Gastrocnemius medialis (tissue), 4 donors: ENCODE results near the gene MICALL2. TPM values are rescaled to one million over a fixed set of nuclear protein-coding genes. Genes with fewer than 3 reads are reported as not detected.

Source experiments
- ATAC-seq, 2 donors: fragments of 150-250 bp; one replicate each; pipeline ENCODE4 v1.9.1; 2016
- DNase-seq, 2 donors: peaks; one replicate each; pipeline ENCODE4 v3.0.0-alpha.2; 2019
- H3K27ac ChIP-seq, 4 donors: fragments of 200-600 bp; sonication (generic); 1 replicate in 1 of 4; 2 replicates in 3 of 4; pipeline ENCODE4 v1.5.1; 2016 to 2018; ENCODE audit warnings: mild to moderate bottlenecking in 2 of 4, moderate library complexity in 1 of 4
- H3K27me3 ChIP-seq, 3 donors: fragments of 200-600 bp; sonication (generic) in 2 of 3; 1 replicate in 1 of 3; 2 replicates in 2 of 3; pipeline versions ENCODE4 v1.5.1 to v1.6.0; 2016 to 2019; ENCODE audit warnings: mild to moderate bottlenecking in 1 of 3, moderate library complexity in 1 of 3
- H3K36me3 ChIP-seq, 2 donors: fragments of 200-600 bp; sonication (generic) in 1 of 2; one replicate each; pipeline ENCODE4 v1.5.1; 2017 to 2018
- H3K4me1 ChIP-seq, 2 donors: fragments of 200-600 bp; sonication (generic) in 1 of 2; one replicate each; pipeline ENCODE4 v1.5.1; 2016 to 2017; ENCODE audit warnings: mild to moderate bottlenecking in 2 of 2
- H3K4me3 ChIP-seq, 4 donors: fragments of 200-600 bp; sonication (generic) in 3 of 4; 1 replicate in 1 of 4; 2 replicates in 3 of 4; pipeline ENCODE4 v1.5.1; 2016 to 2019; ENCODE audit warnings: mild to moderate bottlenecking in 2 of 4
- H3K9me3 ChIP-seq, 3 donors: fragments of 200-600 bp; sonication (generic) in 2 of 3; 1 replicate in 1 of 3; 2 replicates in 2 of 3; pipeline ENCODE4 v1.5.1; 2016 to 2019
- POLR2A ChIP-seq, 2 donors: fragments of 450-650 bp; IDR thresholded peaks; one replicate each; pipeline ENCODE4 v1.6.1; 2017; ENCODE audit warnings: antibody characterized with exemption in 2 of 2, mild to moderate bottlenecking in 2 of 2, moderate library complexity in 2 of 2
- in situ Hi-C, 4 donors: fragments of 200-750 bp; cut with MboI; loops; one replicate each; pipeline versions ENCODE4 v1.15.0 to v1.8.0; 2017; ENCODE audit warnings: low sequenced_read_pairs in 4 of 4
- intact Hi-C: fragments of 100-400 bp; cut with DNase I; formaldehyde crosslinking; loops from one replicate; pipeline ENCODE4 v1.15.1; 2023; ENCODE audit warnings: low total_unique reads
- total RNA-seq, 4 donors: library from RNA; depleted of rRNA; stranded (reverse); fragments of >200 nt; gene quantifications; one replicate each; pipeline versions ENCODE4 v1.1.0 to v1.2.3, GENCODE V29; 2016
- TF ChIP-seq, protein P1 (sequence below), 5 experiments: fragments of 450-650 bp in 3 of 5; fragments of 200-600 bp in 2 of 5; sonication (generic) in 2 of 5; IDR thresholded peaks in 4 of 5; conservative IDR thresholded peaks in 1 of 5; 1 replicate in 4 of 5; 2 replicates in 1 of 5; pipeline ENCODE4 v1.5.1; 2016 to 2019; ENCODE audit warnings: antibody characterized with exemption in 5 of 5, mild to moderate bottlenecking in 3 of 5, moderate library complexity in 3 of 5

Gene MICALL2
- total RNA-seq, 4 donors from 2014 or later: 1.6 to 4.8 (median 2.4) TPM

DNA sequence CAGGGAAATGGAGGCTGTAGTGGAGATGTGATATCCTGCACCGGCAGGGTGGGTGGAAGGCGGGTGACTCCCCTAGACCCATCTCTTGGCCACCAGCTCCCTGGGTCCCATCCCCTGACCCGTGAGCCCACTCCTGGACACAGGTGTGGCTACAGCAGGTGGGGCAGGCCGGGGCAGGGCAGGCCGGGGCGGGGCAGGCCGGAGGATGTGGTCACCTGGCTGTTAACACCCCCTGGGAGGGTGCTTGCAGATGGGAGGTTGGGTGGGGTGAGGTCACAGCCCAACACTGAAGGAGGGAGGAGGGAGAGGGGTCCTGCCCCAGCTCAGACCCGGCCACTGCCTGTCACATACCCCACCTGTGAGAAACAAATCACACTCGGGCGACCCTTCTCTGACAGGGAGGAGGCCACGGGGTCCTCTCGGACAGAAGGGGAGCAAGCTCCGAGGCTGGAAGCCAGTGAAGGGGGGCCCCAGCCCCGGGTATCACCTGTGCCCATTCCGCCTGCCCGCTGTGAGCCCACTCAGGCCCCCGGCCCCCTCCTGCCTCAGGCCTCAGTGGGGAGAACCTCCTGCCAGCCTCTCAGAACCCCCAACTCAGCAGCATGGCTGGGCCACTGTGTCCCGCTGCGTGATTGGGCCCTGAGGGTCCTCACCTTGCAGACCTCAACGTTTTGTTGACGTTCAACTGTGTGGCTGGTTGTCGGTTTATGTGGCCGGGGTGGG lies 74.0 kb downstream of the MICALL2 start:
- DNase-seq (no peak), ATAC-seq (no peak)
- no peaks in the 10 kb centered on the region for H3K4me1 ChIP-seq
- H3K27me3 ChIP-seq: peaks cover 39 to 46% (median 45%) of the 10 kb centered on the region in 3 donors
- no peak overlapping the region for H3K27ac ChIP-seq
- no peak overlapping the region for H3K4me3 ChIP-seq
- in situ Hi-C loops (no loop called here), intact Hi-C loops (no loop called here)
- H3K9me3 ChIP-seq: no peaks in the 10 kb centered on the region
- TF ChIP-seq, protein P1, sequence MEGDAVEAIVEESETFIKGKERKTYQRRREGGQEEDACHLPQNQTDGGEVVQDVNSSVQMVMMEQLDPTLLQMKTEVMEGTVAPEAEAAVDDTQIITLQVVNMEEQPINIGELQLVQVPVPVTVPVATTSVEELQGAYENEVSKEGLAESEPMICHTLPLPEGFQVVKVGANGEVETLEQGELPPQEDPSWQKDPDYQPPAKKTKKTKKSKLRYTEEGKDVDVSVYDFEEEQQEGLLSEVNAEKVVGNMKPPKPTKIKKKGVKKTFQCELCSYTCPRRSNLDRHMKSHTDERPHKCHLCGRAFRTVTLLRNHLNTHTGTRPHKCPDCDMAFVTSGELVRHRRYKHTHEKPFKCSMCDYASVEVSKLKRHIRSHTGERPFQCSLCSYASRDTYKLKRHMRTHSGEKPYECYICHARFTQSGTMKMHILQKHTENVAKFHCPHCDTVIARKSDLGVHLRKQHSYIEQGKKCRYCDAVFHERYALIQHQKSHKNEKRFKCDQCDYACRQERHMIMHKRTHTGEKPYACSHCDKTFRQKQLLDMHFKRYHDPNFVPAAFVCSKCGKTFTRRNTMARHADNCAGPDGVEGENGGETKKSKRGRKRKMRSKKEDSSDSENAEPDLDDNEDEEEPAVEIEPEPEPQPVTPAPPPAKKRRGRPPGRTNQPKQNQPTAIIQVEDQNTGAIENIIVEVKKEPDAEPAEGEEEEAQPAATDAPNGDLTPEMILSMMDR (IDR thresholded peaks at IDR 0.05 in 4 of 5, conservative IDR thresholded peaks at IDR 0.05 in 1 of 5): no peak
- TF ChIP-seq POLR2A (IDR thresholded peaks at IDR 0.05): no peak
- no peaks in the 10 kb centered on the region for H3K36me3 ChIP-seq

Other genes with a start within 250 kb of the MICALL2 start
- not detected for gene UNCX, start 226.6 kb downstream of the MICALL2 start, total RNA-seq
- gene INTS1, start 44.9 kb upstream of the MICALL2 start, total RNA-seq: 100 to 1,000 TPM in 1 of 4 donors, 10 to 100 TPM in 3; 44.3 to 108 (median 78.8) TPM
- gene MAFK, start 71.2 kb upstream of the MICALL2 start, total RNA-seq: 100 to 1,000 TPM in 1 of 4 donors, 10 to 100 TPM in 3; 33.5 to 112 (median 75.3) TPM
- 1 to 10 TPM in 3 of 4 donors, under 1 TPM in 1; 0.55 to 3.3 (median 1.3) TPM for gene TMEM184A, start 96.7 kb upstream of the MICALL2 start, total RNA-seq
- 10 to 100 TPM; 25.4 to 46.4 (median 32.2) TPM for gene PSMG3, start 110.6 kb upstream of the MICALL2 start, total RNA-seq
- gene ELFN1, start 210.8 kb upstream of the MICALL2 start, total RNA-seq: 1 to 10 TPM in 1 of 4 donors, under 1 TPM in 3; 0.12 to 1.0 (median 0.46) TPM